GM12874 (cell line): Measurements from ENCODE around the gene SIX3.
A peak's percentile ranks its signal among the peaks of the same experiment; 100 is the strongest.

Experiments used
- CTCF ChIP-seq: IDR thresholded peaks from 2 replicates; pipeline ENCODE4 v1.5.1; 2011; ENCODE audit warnings: low read depth, mild to moderate bottlenecking, control low read depth, low read length, moderate library complexity; ENCODE audit not compliant: insufficient read depth

Gene SIX3

GRCh38 chr2:44909831-44910230 is 31.7 kb upstream of the SIX3 start:
- no peak for TF ChIP-seq CTCF

- no peak for TF ChIP-seq CTCF
Observed at GRCh38 chr2:44912660-44913059, 28.8 kb upstream of the SIX3 start.

- no peak for TF ChIP-seq CTCF
Observed at GRCh38 chr2:44916291-44916690, 25.2 kb upstream of the SIX3 start.

GRCh38 chr2:44918095-44918775 is 23.3 kb upstream of the SIX3 start:
- TF ChIP-seq CTCF = no peak

GRCh38 chr2:44920751-44921150 is 20.8 kb upstream of the SIX3 start:
- TF ChIP-seq CTCF = peak; percentile 4; the same call in 1 of the 2 replicates

DNA sequence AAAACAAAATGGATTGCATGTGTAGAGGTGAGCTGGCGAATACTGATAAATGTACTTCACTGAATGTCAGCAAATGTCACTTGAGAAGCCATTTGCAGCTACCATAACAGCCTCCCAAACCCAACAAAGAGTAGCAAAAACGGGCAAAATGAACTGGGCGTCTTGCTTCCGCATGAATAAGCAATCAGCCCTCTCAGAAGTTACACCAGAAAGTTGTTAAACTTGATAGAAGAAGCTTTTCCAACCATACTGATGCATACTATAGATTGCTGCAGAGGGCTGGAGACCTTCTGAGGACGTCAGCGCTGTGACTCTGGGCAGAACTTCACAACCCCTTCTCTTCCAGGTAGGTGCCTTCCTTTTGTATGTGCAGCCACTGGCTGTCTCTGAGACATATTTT is 18.7 kb upstream of the SIX3 start:
- no peak for TF ChIP-seq CTCF

GRCh38 chr2:44925561-44926136 is 15.9 kb upstream of the SIX3 start:
- no peak for TF ChIP-seq CTCF

DNA sequence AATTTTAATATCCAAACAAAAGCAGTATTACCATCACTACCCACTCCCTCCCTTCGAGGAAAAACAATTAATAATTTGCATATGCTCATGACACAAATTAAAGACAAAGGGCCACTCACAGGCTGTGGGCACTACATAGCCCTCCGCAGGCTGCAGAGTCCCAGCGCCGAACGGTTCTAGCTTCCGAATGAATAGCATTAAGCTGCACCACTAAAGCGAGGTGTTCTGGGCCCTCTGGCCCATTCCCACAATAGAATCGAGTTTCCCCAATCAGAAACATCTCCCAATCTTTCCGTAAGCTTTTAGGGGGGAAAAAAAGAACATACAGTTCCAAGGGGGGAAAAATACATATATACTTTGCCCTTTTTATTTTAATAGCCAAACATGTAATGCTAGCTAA is 14.5 kb upstream of the SIX3 start:
- no peak for TF ChIP-seq CTCF
